Subcutaneous abdominal adipose tissue (tissue), 5 donors: ENCODE data around the gene TPK1.

Experiments used
- H3K27ac ChIP-seq: one replicate; pipeline ENCODE4 v1.7.0; 2013; ENCODE audit warnings: low read depth, mild to moderate bottlenecking, inconsistent platforms, low read length, moderate library complexity
- H3K27me3 ChIP-seq, 5 donors: one replicate each; pipeline ENCODE4 v1.7.0; 2013; ENCODE audit warnings: low read length in 5 of 5, inconsistent platforms in 1 of 5; ENCODE audit not compliant: control insufficient read depth in 5 of 5, insufficient read depth in 4 of 5
- H3K36me3 ChIP-seq, 5 donors: one replicate each; pipeline ENCODE4 v1.7.0; 2013; ENCODE audit warnings: low read length in 5 of 5; ENCODE audit not compliant: control insufficient read depth in 5 of 5, insufficient read depth in 5 of 5
- H3K4me1 ChIP-seq, 5 donors: one replicate each; pipeline ENCODE4 v1.7.0; 2013; ENCODE audit warnings: low read length in 5 of 5, mild to moderate bottlenecking in 3 of 5, moderate library complexity in 1 of 5; ENCODE audit not compliant: control insufficient read depth in 5 of 5, insufficient read depth in 5 of 5
- H3K4me3 ChIP-seq, 5 donors: one replicate each; pipeline ENCODE4 v1.7.0; 2013; ENCODE audit warnings: low read length in 5 of 5, low read depth in 1 of 5
- H3K9ac ChIP-seq, 5 donors: one replicate each; pipeline ENCODE4 v1.7.0; 2013; ENCODE audit warnings: low read length in 5 of 5, mild to moderate bottlenecking in 4 of 5, moderate library complexity in 3 of 5
- H3K9me3 ChIP-seq, 5 donors: one replicate each; pipeline ENCODE4 v1.7.0; 2013; ENCODE audit warnings: low read length in 5 of 5; ENCODE audit not compliant: control insufficient read depth in 5 of 5
- donor health status: healthy.
- donor health status: healthy.
- donor health status: healthy.
- donor health status: healthy.
- donor health status: healthy.

The TPK1 gene

DNA sequence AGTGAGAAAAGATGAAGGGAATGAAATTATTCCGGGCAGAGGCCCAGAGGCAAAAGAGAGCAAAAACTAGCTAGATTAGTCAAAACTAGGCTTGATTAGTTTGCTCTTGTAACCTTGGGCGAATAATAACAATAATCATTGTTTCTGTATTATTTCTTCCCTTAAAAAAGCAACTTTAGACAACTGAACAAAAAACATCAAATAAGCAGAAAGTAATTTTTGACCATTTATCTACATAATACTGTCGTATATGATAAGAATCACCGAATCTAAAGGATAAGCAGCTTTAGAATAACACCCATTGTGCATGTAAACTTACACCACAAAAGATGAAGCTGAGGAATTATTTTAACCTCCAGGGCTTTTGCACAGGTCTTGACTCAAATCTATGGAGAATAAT lies 125.1 kb downstream of the TPK1 start:
- Histone ChIP-seq H3K4me1 (peaks cover 0 to 3% (median 0%) of the 10 kb centered on the region in 5 donors), H3K9ac (no peak overlapping the region), H3K27me3 (no peaks in the 10 kb centered on the region), H3K27ac (no peak overlapping the region), H3K4me3 (no peak overlapping the region), H3K9me3 (no peaks in the 10 kb centered on the region), H3K36me3 (no peaks in the 10 kb centered on the region)

DNA sequence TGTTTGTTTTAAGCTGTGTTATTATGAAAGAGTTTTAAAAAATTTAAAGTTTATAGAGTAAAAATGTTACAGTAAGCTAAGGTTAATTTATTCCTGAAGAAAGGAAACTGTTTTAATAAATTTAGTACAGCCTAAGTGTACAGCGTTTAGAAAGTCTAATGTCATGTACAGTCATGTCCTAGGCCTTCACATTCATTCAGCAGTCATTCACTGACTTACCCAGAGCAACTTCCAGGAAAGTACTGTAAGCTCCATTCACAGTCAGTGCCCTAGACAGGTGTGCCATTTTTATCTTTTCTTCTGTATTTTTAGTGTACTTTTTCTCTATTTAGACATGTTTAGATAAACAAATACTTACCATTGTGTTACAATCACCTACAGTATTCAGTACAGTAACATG lies 126.8 kb downstream of the TPK1 start:
- H3K9me3 ChIP-seq: no peaks in the 10 kb centered on the region
- H3K27me3 ChIP-seq: no peaks in the 10 kb centered on the region
- no peaks in the 10 kb centered on the region for H3K36me3 ChIP-seq
- no peak overlapping the region for H3K27ac ChIP-seq
- peaks cover 0 to 3% (median 0%) of the 10 kb centered on the region in 5 donors for H3K4me1 ChIP-seq
- no peak overlapping the region for H3K9ac ChIP-seq
- H3K4me3 ChIP-seq: no peak overlapping the region

DNA sequence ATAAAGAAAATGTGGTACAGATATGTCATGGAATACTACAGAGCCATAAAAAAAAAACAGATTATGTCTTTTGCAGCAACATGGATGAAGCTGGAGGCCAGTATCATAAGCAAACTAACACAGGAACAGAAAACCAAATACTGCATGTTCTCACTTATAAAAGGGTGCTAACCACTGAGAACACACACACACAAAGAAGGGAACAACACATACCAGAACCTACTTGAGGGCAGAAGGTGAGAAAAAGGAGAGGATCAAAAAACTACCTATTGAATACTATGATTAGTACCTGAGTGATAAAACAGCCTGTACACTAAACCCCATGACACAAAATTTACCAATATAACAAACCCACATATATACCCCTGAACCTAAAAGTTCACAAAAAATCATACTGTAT lies 144.6 kb downstream of the TPK1 start:
- Histone ChIP-seq H3K27me3 (no peaks in the 10 kb centered on the region), H3K4me1 (no peaks in the 10 kb centered on the region), H3K27ac (no peak overlapping the region), H3K4me3 (no peak overlapping the region), H3K36me3 (no peaks in the 10 kb centered on the region), H3K9ac (no peak overlapping the region), H3K9me3 (no peaks in the 10 kb centered on the region)

DNA sequence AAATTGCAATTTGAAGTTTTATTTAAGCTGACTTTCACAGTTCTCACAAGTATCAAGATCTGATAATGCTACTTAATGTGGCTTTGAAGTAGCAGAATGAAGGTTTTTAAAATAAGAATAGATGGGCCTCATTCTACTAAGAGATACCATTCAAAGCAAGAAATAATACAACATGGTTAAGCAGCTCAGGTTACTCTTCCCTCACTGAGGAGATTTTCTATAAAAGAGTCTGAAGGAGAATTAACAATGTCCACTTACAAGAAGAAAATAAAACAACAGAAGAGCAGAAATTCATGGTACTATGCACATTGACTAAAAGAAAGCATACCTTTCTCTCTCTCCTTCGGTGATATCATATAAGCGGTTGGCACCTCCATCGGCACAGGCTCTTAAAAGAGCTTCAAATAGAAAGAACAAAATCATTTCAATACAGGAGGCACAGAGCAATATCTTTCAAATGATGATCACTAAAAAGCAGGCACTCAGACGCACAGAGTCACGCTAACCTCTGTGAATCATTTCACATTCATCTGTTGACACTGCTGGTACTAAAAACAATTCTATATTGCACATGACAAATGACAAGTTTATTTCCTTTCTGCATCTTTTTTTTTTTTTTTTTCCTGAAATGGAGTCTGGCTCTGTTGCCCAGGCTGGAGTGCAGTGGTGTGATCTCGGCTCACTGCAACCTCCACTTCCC lies 153.1 kb downstream of the TPK1 start:
- Histone ChIP-seq H3K4me1 (no peaks in the 10 kb centered on the region), H3K36me3 (no peaks in the 10 kb centered on the region), H3K27ac (no peak overlapping the region), H3K4me3 (no peak overlapping the region), H3K27me3 (no peaks in the 10 kb centered on the region), H3K9ac (no peak overlapping the region), H3K9me3 (no peaks in the 10 kb centered on the region)

DNA sequence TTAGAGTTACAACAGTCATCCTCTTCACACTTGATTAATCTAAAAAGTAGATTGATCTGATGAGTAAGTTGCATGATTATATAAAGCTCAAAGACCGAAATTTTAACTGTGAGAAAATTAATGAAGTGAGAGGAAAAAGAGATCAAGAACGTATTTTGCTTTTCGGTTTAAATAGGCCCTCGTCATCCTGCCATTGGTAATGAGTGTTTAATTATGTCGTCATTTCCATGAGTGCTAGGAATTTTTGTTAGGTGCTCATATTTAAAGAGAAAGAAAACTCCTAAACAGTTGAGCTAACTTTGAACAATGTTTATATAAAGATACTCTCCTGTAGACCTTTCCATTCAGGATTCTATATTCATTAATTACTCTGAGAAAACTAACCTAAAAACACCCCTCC lies 159.4 kb downstream of the TPK1 start:
- H3K27me3 ChIP-seq: no peaks in the 10 kb centered on the region
- H3K36me3 ChIP-seq: no peaks in the 10 kb centered on the region
- no peaks in the 10 kb centered on the region for H3K9me3 ChIP-seq
- no peak overlapping the region for H3K27ac ChIP-seq
- no peaks in the 10 kb centered on the region for H3K4me1 ChIP-seq
- no peak overlapping the region for H3K9ac ChIP-seq
- H3K4me3 ChIP-seq: no peak overlapping the region

DNA sequence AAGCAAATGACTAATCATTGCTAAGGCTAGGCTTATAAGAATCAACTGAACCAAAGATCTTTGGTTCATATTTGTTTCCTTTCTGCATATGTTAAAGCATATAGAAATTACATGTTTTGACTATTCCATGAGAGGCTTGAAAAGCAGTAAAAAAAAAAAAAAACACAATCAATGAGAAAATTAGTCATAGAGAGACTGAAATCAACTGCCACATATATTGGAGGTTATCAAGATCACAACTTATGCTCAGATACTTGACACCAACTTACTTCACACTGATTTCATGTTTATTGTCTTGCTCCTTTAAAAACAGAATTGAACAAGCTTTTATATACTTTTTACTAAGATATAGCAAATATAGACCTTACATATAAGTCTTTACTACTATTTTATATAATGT lies 161.3 kb downstream of the TPK1 start:
- Histone ChIP-seq H3K4me3 (no peak overlapping the region), H3K27me3 (no peaks in the 10 kb centered on the region), H3K36me3 (no peaks in the 10 kb centered on the region), H3K9ac (no peak overlapping the region), H3K4me1 (peaks cover 0 to 2% (median 0%) of the 10 kb centered on the region in 5 donors), H3K27ac (no peak overlapping the region), H3K9me3 (no peaks in the 10 kb centered on the region)

DNA sequence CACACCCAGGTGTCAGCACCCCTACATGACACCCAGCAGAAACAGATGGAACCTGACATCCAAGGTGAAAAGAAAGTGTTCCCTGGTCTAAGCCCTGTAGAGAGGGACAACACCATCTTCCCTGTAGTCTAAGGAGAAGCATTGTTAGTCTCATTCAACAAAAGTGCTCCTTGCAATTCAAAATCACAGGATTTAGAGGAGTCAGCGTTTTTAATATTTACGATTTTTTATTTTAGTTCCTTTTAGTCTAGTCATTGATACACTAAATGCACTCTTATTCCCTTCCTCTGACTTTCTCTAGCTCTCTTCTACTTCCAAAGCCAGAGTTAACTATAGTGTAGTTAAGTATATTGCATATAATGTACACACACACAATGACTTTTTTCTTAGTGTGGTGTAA lies 163.0 kb downstream of the TPK1 start:
- no peak overlapping the region for H3K4me3 ChIP-seq
- no peak overlapping the region for H3K9ac ChIP-seq
- H3K4me1 ChIP-seq: peaks cover 0 to 2% (median 0%) of the 10 kb centered on the region in 5 donors
- H3K36me3 ChIP-seq: no peaks in the 10 kb centered on the region
- no peak overlapping the region for H3K27ac ChIP-seq
- H3K27me3 ChIP-seq: no peaks in the 10 kb centered on the region
- H3K9me3 ChIP-seq: no peaks in the 10 kb centered on the region

DNA sequence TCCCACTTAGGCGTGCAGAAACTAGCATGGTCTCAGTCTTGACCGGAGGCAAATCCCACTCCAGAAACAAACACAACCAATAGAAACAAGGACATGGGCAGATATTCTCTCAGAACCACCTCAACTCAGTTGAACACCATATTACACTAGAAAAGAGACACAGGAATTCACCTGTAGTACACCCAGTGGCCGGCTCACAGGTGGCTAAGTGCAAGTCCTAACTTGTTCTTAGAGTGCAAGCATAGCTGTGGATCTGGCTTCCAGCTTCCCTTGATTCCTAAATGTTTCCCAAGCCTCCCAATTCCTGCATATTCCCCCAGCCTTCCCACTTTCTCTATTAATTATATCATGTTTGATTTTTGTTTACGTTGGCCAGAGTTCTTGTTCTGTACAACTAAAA lies 164.4 kb downstream of the TPK1 start:
- Histone ChIP-seq H3K9me3 (no peaks in the 10 kb centered on the region), H3K9ac (no peak overlapping the region), H3K4me1 (peaks cover 0 to 2% (median 0%) of the 10 kb centered on the region in 5 donors), H3K27me3 (no peaks in the 10 kb centered on the region), H3K4me3 (no peak overlapping the region), H3K27ac (no peak overlapping the region), H3K36me3 (no peaks in the 10 kb centered on the region)

DNA sequence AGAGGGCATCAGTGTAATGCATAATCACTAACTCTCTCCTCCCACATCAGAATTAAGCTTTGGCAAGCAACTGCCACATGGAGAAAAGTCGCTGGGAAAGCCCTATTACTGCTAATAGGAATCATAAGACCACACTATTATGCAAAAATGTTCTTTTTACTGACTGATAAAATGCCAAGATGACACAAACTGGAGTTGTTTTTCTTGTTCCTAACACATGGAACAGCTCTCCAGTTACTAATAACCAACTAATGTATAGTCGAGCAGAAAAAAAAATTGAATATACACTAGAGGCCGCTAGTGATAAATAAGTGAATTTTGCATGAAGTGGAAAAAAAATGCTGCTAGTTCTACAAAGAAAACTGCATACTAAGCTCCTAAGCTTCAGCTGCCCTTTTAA lies 165.6 kb downstream of the TPK1 start:
- Histone ChIP-seq H3K4me3 (no peak overlapping the region), H3K27me3 (no peaks in the 10 kb centered on the region), H3K36me3 (no peaks in the 10 kb centered on the region), H3K27ac (no peak overlapping the region), H3K9me3 (no peaks in the 10 kb centered on the region), H3K4me1 (peaks cover 0 to 2% (median 0%) of the 10 kb centered on the region in 5 donors), H3K9ac (no peak overlapping the region)

DNA sequence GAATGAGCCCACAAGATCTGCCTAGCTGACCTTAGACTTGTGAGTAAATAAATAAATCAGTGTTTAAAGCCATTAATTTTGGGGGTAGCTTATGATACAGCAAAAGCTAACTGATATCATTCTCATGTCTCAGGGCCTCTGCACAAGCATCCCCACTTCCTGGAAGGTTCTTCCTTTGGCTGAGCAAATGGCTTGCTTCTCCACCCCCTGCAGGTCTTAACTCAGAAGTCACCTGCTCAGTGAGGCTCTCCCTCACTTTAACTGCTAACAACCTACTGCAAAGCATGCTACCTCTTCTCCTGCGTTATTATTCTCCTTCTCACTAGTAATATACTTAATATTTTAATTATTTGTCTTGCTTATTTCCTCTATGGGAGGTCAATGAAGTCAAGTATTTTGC lies 167.3 kb downstream of the TPK1 start:
- Histone ChIP-seq H3K4me3 (no peak overlapping the region), H3K27ac (no peak overlapping the region), H3K9me3 (no peaks in the 10 kb centered on the region), H3K36me3 (no peaks in the 10 kb centered on the region), H3K4me1 (peaks cover 0 to 2% (median 0%) of the 10 kb centered on the region in 5 donors), H3K27me3 (no peaks in the 10 kb centered on the region), H3K9ac (no peak overlapping the region)
